ENCODE data around the gene CCDC196. TPM values are rescaled to one million over a fixed set of nuclear protein-coding genes. Genes with fewer than 3 reads are reported as not detected.
A peak's percentile ranks its signal among the peaks of the same experiment; 100 is the strongest.

CCDC196 gene, protein sequence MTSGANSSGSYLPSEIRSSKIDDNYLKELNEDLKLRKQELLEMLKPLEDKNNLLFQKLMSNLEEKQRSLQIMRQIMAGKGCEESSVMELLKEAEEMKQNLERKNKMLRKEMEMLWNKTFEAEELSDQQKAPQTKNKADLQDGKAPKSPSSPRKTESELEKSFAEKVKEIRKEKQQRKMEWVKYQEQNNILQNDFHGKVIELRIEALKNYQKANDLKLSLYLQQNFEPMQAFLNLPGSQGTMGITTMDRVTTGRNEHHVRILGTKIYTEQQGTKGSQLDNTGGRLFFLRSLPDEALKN
- not detected for total RNA-seq

DNA sequence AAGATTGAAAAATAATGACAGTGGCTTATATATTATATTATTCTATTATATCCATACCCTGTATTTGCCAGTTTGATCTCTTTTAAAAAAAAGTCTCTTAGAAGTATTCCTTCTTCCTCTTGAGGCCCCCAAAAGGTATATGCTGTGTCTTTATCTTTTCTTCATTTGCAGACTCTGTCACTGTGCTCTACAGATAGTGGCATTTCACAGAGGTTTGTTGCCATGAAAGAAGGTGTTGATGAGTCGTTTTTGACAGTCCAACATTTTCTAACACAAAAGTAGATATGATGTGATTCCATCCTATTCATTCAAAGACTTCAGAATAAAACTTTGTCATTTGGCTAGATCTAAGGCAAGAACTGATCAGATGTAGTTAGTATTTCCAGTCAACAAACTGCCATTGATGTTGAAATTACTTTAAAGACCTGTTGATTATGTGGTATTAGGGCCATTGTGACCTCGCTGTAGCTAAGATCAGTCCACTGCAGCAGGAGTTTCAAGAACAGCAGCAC is at the start of gene CCDC196:
CCDC196 (plus strand) TSS at position 462 of the 512 bp plus-strand sequence. CDS start 132 bp downstream, outside the sequence.
- no peak for ATAC-seq

DNA sequence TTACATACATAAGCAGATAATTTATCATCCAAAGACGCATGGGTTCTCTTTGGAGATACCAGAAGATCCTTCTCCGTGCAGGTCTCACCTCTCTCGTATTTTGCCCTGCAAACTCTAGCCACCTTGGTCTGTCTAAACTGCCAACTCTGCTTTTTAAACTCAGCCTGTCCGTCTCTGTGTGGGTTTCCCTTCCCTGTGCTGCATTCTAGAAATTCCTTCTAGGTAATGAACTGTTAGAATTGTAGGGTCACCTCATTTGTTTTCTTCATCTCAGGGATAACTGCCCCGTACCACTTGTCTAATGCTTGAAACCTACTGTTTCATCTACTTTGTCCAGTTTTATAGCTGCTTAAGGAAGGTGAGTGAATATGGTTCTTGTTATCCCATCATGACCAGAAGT is 45.4 kb upstream of the CCDC196 start:
- ATAC-seq, result no peak

DNA sequence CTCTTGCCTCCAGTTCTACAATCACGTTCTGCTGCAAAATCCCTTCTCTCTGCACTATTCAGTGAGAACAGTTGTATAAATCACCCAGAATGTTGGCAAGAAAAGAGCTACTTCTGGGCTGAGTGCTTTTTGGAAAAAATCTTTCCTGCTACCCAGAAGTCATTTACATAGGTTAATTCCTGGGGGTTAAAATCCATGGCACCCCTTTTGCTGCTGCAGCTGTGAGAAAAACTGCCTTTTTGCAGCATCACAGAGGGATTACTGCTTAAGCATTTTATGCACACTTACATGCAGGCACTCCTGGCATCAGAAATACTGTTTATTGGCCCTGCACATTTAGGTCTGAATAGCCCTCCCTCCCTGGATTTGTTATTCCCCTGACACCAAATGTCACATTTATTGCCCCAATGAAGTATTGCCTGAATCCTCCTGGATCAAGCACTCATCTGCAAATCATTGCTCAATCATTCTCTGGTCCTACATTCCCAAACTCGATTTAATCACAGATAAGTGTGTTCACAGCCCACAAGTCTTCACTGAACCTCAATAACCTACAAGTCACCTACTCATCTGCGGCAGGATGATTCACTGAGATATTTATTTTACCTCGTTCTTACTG is 43.1 kb upstream of the CCDC196 start:
- no peak for ATAC-seq

DNA sequence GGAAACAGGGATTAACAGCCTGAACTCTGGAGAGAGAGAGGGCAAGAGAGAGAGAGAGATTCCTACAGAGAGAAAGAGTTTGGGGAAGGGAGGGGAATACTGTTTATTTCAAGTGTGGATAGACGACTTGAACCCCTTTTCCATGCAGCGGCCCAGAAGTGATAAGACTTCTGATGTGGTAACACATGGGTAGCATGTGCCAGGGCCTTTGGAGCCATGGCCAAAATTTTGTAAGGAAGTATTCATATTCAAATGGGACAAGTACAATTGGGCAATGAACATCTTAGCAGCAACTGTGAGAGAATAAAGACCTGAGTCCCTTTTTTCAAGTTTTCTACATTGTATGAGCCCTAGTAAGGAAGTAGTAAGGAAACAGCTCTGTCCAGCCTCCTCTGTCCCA is 42.4 kb upstream of the CCDC196 start:
- ATAC-seq, result no peak

DNA sequence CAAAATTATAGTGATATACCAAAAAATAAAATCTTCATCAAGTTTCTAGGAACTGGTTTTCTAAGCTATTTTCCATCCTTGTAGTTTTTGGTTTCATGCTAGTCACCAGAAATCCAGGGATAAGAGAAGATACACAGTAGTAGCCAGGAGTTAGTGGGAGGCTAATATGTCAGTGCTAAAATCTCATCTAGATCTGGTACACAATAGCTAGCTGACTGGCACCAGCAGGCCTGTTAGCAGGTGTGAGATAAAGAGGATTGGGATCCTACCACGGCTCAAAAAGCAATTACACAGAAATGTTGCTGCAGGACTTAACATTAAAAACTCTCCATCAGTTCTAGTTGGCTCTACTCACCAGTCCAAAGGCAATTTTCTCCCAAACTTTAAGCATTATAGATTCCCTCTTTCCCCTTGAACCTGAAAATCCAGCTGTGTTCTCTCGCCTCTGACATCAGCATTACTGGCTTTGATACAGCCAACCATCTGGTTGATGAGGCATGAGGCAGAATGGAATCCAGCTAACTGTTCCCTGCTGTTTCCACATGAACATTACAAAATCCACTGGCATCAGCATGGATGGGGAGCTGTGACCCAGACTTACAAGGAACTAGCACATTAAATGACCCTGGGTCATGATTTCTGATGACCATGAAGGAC is 41.8 kb upstream of the CCDC196 start:
- no peak for ATAC-seq

DNA sequence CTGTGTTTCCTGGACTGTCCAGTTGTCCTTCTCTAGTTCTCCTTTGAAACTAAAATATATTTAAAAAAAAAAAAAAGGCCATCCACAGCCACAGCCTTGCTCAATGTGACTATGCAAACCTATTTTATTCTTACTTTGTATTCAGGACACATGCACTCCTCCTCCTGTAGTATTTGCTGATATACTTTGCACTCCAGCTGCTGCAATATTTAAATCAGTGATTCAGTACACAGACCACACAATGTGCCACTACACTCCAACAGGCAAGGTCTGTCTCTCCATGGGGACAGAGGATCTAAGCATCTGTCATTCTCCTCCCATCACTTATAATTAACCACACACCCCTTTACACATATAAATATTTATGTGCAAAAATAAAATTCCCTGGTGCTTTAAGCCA is 40.2 kb upstream of the CCDC196 start:
- no peak for ATAC-seq

DNA sequence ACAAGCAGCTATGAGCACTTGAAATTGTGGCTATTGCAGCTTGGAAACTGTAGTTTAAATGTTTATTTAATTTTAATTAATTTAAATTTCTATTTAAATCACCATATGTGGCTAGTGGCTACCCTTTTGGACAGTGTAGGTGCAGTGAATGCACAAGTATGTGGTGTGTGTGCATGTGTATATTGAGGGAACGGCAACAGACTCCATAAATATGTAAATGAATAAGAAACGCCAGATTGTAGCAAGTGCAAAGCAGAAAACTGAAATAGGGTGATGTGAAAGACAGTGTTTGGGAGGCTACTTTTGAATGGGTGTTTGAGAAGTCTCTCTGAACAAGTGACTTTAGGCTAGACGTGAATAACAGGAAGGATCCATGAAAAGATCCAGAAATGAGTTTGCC is 32.7 kb upstream of the CCDC196 start:
- ATAC-seq, result no peak

DNA sequence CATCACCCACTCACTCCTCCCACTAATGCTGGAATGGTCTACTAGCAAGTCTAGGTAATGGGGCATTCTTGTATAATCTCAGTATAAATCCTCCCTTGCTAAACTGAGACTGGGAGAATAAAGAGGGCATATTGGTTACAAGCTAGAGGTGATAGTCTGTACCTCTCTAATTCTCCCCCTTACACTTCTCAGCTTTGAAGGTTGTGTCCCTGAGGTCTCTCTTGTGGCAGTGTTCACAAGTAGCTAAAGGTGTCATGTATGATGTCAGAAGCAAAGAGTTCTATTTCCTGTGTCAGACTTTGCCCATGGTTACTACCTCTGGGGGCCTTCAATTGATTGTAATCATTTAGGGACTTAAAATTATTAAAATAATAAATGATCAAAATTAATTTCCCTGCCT is 26.6 kb upstream of the CCDC196 start:
- no peak for ATAC-seq

DNA sequence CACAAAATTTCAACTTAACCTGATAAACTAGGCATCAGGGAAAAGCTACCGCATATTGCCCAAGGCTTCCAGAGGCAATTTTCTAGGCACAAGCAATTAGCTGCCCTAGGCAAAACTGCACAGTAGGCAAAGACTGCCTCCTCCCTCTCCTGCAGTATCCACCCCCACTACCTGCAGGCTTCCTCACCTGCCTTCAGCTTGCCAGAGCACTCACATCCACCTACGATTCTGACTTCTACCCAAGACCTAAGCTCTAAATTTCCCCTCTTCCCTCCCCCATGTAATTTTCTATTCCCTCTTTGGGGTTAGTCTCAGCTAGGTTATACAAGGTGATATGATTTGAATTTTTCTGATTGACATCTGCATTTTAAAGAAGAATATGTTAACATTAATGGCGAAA is 21.9 kb upstream of the CCDC196 start:
- ATAC-seq, result no peak

DNA sequence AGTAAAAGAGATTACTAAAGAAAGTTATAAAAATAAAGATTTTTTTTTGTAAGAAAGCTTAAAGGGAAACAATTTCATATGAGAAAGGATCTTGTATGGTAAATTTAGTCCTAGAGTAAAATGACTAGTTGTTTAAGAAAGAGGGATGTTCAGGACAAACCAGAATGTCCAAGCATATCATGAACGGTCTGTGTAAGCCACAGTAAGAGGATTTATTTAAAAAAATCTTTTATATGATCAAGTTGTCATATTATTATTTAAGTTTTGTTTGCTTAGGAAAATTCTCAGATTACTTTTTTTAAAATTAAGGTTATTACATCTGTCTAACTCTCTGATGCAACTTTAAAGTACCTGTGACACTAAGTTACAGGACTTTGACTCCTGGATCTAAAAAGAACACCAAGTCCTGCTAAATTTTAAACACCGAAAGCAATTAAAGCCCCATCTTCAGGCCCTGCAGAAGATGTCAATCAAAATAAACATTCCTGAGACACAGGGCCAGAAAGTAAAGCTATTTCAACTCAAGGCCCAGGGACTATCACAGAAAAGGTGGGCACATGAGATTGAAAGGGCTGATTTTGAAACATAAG is 17.3 kb upstream of the CCDC196 start:
- ATAC-seq, result no peak

DNA sequence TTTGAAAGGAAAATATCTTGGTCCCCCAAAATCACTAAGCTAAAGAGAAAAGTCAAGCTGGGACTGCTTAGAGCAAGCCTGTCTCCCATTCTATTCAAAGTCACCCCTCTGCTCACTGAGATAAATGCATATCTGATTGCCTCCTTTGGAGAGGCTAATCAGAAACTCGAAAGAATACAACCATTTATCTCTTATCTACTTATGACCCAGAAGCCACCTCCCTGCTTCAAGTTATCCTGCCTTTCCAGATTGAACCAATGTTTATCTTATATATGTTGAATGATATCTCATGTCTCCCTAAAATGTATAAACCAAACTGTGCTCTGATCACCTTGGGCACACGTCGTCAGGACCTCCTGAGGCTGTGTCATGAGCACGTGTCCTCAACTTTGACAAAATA is 14.6 kb upstream of the CCDC196 start:
- ATAC-seq, result no peak

DNA sequence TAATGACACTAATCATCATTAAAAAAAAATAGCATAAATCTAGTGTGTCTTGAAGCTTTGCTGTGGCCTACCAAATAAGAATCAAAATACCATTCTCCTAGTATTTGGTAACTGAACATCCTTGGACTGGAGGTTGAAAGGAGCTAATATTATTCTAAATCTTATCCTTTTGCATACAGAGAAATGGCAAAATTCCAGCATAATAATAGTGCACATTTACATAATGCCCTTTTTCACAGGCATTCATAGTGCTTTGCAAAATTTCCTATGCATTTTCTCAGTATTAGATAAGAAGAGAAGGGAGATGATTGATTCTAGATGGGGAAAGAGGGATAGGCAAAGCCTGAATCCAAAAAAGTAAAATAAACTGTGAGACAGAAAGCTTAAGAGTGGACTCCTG is 13.9 kb upstream of the CCDC196 start:
- no peak for ATAC-seq

DNA sequence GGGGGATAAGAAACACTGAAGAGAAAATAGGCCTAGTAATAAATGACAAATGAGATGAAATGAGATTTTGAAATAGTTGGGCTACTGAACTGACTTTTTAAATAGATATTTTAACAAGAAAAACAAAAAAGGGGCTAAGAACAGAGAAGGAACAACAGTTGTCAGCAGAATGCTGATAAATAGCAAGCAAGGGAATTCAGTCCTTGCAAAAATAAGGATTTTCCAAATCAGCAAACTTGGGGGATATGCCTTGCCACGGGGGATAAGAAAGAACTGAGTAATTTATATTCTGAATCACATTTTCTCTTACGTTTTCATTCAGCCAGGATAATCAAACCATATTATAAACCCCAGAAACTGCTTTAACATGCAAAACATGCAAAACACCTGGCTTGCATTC is 12.9 kb upstream of the CCDC196 start:
- ATAC-seq, result no peak

DNA sequence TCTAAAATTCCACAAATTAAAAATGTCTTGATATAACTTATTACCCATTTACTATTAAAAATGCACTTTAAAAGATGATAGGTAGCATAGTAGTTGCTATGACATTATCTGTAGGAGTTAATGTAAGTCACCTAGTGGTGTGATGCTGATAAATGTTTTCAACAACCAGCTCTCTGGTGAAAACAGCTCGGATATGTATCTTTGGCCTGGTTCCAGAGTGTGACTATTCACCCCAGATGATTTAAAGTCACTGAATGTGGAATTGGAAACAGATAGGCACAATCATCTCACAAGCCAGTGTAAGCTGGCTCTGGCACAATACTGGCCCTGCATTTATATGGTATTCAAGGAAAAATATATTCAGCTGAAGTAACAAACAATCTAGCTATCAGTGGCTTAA is 9.2 kb upstream of the CCDC196 start:
- no peak for ATAC-seq

DNA sequence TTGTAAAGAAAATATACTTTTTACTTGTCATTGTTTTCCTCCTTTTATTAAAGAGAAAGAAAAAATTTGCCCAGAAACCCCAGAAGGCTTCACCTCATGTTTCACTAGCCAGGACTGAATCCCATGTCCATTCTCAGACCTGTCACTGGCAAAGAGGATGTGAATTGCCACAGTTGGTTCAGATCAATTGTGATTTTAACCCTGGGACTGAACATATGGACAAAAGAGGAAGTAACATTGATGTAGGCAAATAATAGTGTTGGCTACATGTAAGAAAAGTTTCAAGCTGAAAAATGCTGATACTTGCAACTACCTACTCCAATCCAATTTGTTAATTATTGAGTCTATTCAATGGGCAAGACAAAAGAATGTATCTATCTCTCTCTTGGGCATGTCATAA is 8.6 kb upstream of the CCDC196 start:
- no peak for ATAC-seq

DNA sequence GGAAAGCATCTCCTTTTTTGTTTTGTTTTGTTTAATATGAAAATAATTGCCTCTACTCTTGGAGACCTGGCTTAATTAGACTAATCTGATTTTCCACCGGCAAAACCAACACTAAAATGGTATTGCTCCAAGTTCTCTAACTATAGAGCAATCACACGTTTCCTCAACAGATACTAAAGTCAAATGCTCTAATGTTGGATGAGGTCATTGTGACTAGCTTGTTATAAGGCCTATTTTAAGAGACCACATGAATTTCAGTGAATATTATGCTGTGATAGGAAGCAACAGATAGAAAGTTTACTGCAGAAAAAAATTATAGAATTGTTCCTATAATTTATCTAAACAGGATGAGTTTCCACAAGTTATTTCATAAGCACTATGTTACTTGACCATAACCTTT is 3.3 kb upstream of the CCDC196 start:
- no peak for ATAC-seq

DNA sequence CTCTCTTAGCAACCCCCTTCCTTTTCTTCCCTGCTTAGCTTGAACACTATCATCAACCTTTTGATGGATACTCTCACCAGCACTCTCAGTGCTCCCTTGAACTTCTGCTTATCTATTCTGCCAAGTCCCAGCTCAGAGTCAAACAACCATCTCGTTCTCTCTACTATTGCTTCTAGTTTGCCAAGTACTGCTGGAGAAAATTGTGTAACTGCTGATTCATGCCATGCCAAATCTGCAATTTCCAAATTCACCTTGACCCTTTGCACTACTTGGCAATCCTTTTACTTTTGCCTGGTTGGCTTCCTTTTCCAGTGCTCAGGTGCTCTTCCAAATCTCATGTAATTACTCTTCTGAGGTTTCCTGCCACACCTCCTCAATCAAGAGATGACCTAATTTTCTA is 2.8 kb upstream of the CCDC196 start:
- ATAC-seq, result peak; percentile 23

DNA sequence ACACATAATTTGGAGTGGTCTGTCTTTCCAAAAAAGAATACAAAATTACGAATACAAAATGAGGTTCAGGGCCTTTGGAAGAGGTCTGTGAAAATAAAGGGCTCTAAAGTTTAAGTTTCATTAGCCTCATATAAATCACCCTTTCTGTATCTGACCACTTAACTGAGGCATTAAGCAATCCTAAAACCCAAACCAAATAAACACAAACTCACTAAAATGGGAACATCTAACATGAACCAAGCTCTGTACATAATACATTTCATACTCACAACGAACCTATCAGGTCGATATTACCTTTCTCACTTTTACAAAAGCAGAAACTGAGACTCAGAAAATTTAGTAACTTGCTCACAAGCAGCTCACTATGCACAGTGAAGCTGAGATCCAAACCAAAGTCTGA is 1.1 kb upstream of the CCDC196 start:
- ATAC-seq, result no peak

DNA sequence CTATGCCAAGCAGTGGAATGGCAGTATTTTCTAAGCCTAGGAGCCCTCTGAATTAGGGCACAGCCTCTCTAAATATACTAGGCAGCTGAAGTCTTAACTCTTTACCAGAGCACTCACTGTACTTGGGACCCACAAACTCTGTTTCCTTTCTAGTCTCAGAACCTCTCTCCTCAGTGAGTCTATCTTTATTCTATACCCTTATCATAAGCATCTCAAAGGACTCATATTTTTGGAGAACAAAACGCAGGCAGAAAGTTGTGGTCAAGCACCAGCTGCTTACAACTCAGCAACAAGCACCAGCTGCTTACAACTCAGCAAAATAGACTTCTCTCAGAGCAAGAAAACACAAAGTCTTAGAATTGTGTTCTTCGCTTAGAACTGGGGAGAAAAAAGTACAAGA is 993 bp downstream of the CCDC196 start:
- no peak for ATAC-seq

DNA sequence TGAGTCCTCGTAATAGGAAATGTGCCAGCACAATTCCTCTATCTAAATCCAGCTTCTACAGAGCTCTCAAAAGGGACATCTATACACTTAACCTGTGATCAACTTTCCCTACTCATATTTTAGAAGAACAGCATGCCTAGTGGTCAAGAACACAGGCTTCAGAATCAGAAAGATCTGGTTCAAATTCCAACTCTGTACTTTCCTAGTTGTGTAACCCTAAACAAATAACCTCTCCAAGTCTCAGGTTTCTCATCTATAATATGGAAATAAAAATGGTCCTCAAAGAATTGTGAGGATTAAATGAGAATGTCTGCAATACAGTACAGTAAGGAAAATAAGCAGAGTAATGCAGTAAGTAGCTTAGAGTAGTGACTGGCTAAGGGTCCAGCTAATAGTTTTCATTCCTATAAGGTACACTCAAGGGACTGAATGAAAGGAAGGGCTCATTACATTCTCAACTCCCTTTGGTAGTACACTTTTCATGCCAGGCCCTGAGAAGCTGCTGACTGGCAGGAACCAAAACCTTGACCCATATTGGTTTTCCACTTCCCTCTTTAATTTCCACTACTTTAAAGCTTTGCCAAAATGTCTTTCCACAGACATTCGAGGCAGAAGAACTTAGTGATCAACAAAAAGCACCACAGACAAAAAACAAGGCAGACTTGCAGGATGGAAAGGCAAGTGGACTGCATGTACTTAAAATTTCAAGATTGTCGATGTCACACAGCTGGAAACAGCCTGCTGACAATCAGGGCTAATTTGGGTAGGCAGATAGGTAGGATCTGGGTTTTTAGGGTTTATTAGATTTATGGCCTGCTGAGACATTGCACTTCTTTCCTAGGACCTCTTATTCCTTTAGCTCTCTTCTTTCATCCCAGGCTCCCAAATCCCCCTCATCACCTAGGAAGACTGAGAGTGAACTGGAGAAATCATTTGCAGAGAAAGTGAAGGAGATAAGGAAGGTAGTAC is 4.3 kb downstream of the CCDC196 start:
- no peak for ATAC-seq

DNA sequence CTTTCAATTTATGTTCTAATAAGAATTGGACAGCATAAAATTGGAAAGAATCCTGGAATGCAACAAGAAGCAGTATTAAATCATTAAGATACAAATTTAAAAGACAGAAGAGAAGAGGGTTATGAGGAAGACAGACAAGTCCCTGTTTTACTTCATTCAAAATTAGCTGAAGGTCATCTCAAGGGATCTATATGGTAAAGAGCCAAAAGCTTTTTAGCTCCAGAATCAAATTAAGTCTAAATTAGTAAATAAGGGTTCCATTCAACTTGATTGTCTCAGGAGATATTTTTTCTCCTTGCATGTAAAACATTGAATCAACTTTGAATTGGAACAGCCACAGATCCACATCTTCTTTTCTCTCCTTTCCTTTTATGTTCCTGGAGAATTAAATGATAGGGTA is 7.6 kb downstream of the CCDC196 start:
- no peak for ATAC-seq

Measured in esophagus mucosa (tissue), 1 donor.